ENCODE data around the gene INCA1.

The INCA1 gene

GRCh38 chr17:4997302-4998026 lies at the start of gene INCA1, which contains the start of gene KIF1C:
Gene INCA1, minus strand, starts transcription at chr17:4997522. Its CDS starts 3,085 bp downstream, at chr17:4994437.
Gene KIF1C, plus strand, starts transcription at chr17:4997950. Its CDS starts 2,297 bp downstream, at chr17:5000247.
- Histone ChIP-seq H2AFZ (ENCODE audit: low read length) (no peak within 1 kb of the TSS), H3K27ac (ENCODE audit: low read depth, low read length, poor library complexity, severe bottlenecking) (peak within 1 kb of the TSS; percentile 27)

GRCh38 chr17:5045496-5045895 lies 48.2 kb upstream of the INCA1 start:
- Histone ChIP-seq H2AFZ (ENCODE audit: low read length) (no peak overlapping the region), H3K27ac (ENCODE audit: low read depth, low read length, poor library complexity, severe bottlenecking) (no peak overlapping the region), H3K4me3 (ENCODE audit: low read depth, low read length, poor library complexity, severe bottlenecking) (no peak overlapping the region), H3F3A (ENCODE audit: insufficient read depth, low read length) (no peaks in the 10 kb centered on the region), H3K9me2 (ENCODE audit: low read depth, low read length) (no peaks in the 10 kb centered on the region), H3K79me2 (ENCODE audit: insufficient read depth, low read length) (no peaks in the 10 kb centered on the region), H4K20me1 (ENCODE audit: insufficient read depth, low read length) (no peaks in the 10 kb centered on the region), H3K27me3 (ENCODE audit: insufficient read depth, low read length) (no peaks in the 10 kb centered on the region), H3K4me1 (ENCODE audit: insufficient read depth, low read length, severe bottlenecking) (peaks cover 9% of the 10 kb centered on the region), H3K36me3 (ENCODE audit: insufficient read depth, low read length) (no peaks in the 10 kb centered on the region), H3K9me3 (ENCODE audit: low read length) (no peaks in the 10 kb centered on the region), H3K9ac (ENCODE audit: low read length) (no peak overlapping the region), H3K4me2 (ENCODE audit: low read length) (no peak overlapping the region)
- no peak for TF ChIP-seq EZH2 (IDR thresholded peaks at IDR 0.05; ENCODE audit: borderline replicate concordance, low read length)
- no peak for TF ChIP-seq CTCF (IDR thresholded peaks at IDR 0.05; ENCODE audit: low read length)

More at GRCh38 chr17:4997302-4998026, at the start of gene INCA1, which contains the start of gene KIF1C:
- Histone ChIP-seq H3K9ac (ENCODE audit: low read length) (peak within 1 kb of the TSS; percentile 96), H3K4me1 (ENCODE audit: insufficient read depth, low read length, severe bottlenecking) (peaks cover 21% of the 10 kb centered on the region), H3K9me2 (ENCODE audit: low read depth, low read length) (no peaks in the 10 kb centered on the region), H3K79me2 (ENCODE audit: insufficient read depth, low read length) (no peaks in the 10 kb centered on the region), H3K36me3 (ENCODE audit: insufficient read depth, low read length) (peaks cover 6% of the 10 kb centered on the region; the same call in 1 of the 2 replicates), H4K20me1 (ENCODE audit: insufficient read depth, low read length) (no peaks in the 10 kb centered on the region), H3F3A (ENCODE audit: insufficient read depth, low read length) (no peaks in the 10 kb centered on the region), H3K4me3 (ENCODE audit: low read depth, low read length, poor library complexity, severe bottlenecking) (peak within 1 kb of the TSS; percentile 96), H3K27me3 (ENCODE audit: insufficient read depth, low read length) (no peaks in the 10 kb centered on the region), H3K4me2 (ENCODE audit: low read length) (peak within 1 kb of the TSS; percentile 93), H3K9me3 (ENCODE audit: low read length) (no peaks in the 10 kb centered on the region)
- no peak for TF ChIP-seq EZH2 (IDR thresholded peaks at IDR 0.05; ENCODE audit: borderline replicate concordance, low read length)
- no peak for TF ChIP-seq CTCF (IDR thresholded peaks at IDR 0.05; ENCODE audit: low read length)

- TF ChIP-seq CTCF (IDR thresholded peaks at IDR 0.05; ENCODE audit: low read length), result no peak
- Histone ChIP-seq H4K20me1 (ENCODE audit: insufficient read depth, low read length) (no peaks in the 10 kb centered on the region), H3K27ac (ENCODE audit: low read depth, low read length, poor library complexity, severe bottlenecking) (no peak overlapping the region), H3K4me1 (ENCODE audit: insufficient read depth, low read length, severe bottlenecking) (peaks cover 7% of the 10 kb centered on the region), H3K4me3 (ENCODE audit: low read depth, low read length, poor library complexity, severe bottlenecking) (no peak overlapping the region), H3K27me3 (ENCODE audit: insufficient read depth, low read length) (no peaks in the 10 kb centered on the region), H3K9me3 (ENCODE audit: low read length) (no peaks in the 10 kb centered on the region), H3K79me2 (ENCODE audit: insufficient read depth, low read length) (no peaks in the 10 kb centered on the region), H3K4me2 (ENCODE audit: low read length) (no peak overlapping the region), H2AFZ (ENCODE audit: low read length) (no peak overlapping the region), H3K9me2 (ENCODE audit: low read depth, low read length) (no peaks in the 10 kb centered on the region), H3K9ac (ENCODE audit: low read length) (no peak overlapping the region), H3K36me3 (ENCODE audit: insufficient read depth, low read length) (no peaks in the 10 kb centered on the region), H3F3A (ENCODE audit: insufficient read depth, low read length) (no peaks in the 10 kb centered on the region)
These were observed 47.3 kb upstream of the INCA1 start for GRCh38 chr17:5044630-5045029.
